ENCODE measurements around the gene SORCS2.

DNA sequence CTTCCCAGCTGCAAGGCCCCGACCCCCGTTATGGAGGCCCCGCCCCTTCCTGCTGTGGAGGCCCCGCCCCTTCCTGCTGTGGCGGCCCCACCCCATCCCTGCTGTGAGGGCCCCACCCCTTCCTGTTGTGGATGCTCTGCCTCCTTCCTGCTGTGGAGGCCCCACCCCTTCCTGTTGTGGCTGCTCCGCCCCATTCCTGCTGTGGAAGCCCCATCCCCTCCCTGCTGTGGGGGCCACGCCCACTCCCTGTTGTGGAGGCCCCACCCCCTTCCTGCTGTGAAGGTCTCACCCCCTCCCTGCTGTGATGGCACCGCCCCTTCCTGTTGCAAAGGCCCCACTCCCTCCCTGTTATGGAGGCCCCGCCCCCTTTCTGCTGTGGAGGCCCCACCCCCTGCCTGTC is 347.3 kb downstream of the SORCS2 start:
- TF ChIP-seq POLR2A (IDR thresholded peaks at IDR 0.05; ENCODE audit: low read length), result no peak
- no peak for TF ChIP-seq GATA1 (IDR thresholded peaks at IDR 0.05; ENCODE audit: low read depth, low read length)
